H9 (cell line): ENCODE measurements around the gene SPCS3. TPM values are rescaled to one million over a fixed set of nuclear protein-coding genes. Genes with fewer than 3 reads are reported as not detected.

ENCODE experiments used
- DNase-seq: peaks from one replicate; pipeline ENCODE4 v3.0.0-alpha.2; 2017
- H2AFZ ChIP-seq: one replicate; pipeline ENCODE4 v1.6.1; 2013; ENCODE audit warnings: mild to moderate bottlenecking, low read length, control low read depth, moderate library complexity
- H2AK5ac ChIP-seq: 2 replicates; pipeline ENCODE4 v1.6.1; 2013; ENCODE audit warnings: low read length, control low read depth, mixed read lengths; ENCODE audit not compliant: insufficient read length
- H2BK120ac ChIP-seq: one replicate; pipeline ENCODE4 v1.6.1; 2013; ENCODE audit warnings: low read depth, mild to moderate bottlenecking, low read length, control low read depth, inconsistent platforms; ENCODE audit not compliant: poor library complexity, severe bottlenecking
- H2BK12ac ChIP-seq: 2 replicates; pipeline ENCODE4 v1.6.1; 2013; ENCODE audit warnings: low read length, control low read depth, mixed read lengths, low read depth; ENCODE audit not compliant: insufficient read length
- H2BK15ac ChIP-seq: 2 replicates; pipeline ENCODE4 v1.6.1; 2013; ENCODE audit warnings: low read depth, low read length, control low read depth
- H2BK20ac ChIP-seq: one replicate; pipeline ENCODE4 v1.6.1; 2013; ENCODE audit warnings: low read depth, mild to moderate bottlenecking, low read length, control low read depth, inconsistent platforms; ENCODE audit not compliant: poor library complexity, severe bottlenecking
- H2BK5ac ChIP-seq: 2 replicates; pipeline ENCODE4 v1.6.1; 2013; ENCODE audit warnings: low read length, control low read depth, mixed read lengths; ENCODE audit not compliant: insufficient read length
- H3K14ac ChIP-seq: 2 replicates; pipeline ENCODE4 v1.6.1; 2013; ENCODE audit warnings: low read length, control low read depth; ENCODE audit not compliant: insufficient read depth
- H3K18ac ChIP-seq: 2 replicates; pipeline ENCODE4 v1.6.1; 2013; ENCODE audit warnings: low read depth, mild to moderate bottlenecking, mixed read lengths, low read length, control low read depth; ENCODE audit not compliant: insufficient read length
- H3K23ac ChIP-seq: 2 replicates; pipeline ENCODE4 v1.6.1; 2013; ENCODE audit warnings: low read length, control low read depth, mixed read lengths, low read depth; ENCODE audit not compliant: insufficient read length
- H3K23me2 ChIP-seq: 2 replicates; pipeline ENCODE4 v1.6.1; 2013; ENCODE audit warnings: low read depth, mild to moderate bottlenecking, mixed read lengths, low read length, control low read depth; ENCODE audit not compliant: insufficient read length, poor library complexity, severe bottlenecking
- H3K27ac ChIP-seq: 2 replicates; pipeline ENCODE4 v1.5.1; 2013; ENCODE audit warnings: low read length, control low read depth, mixed read lengths, low read depth; ENCODE audit not compliant: insufficient read length
- H3K27me3 ChIP-seq: 2 replicates; pipeline ENCODE4 v1.6.1; 2013; ENCODE audit warnings: low read length, control low read depth, inconsistent platforms; ENCODE audit not compliant: insufficient read depth
- H3K4ac ChIP-seq: 2 replicates; pipeline ENCODE4 v1.6.1; 2013; ENCODE audit warnings: low read depth, mild to moderate bottlenecking, control low read depth, inconsistent platforms, low read length, moderate library complexity
- H3K4me1 ChIP-seq: 2 replicates; pipeline ENCODE4 v1.6.1; 2013; ENCODE audit warnings: low read length, control low read depth, inconsistent platforms; ENCODE audit not compliant: insufficient read depth
- H3K4me2 ChIP-seq: 2 replicates; pipeline ENCODE4 v1.6.1; 2013; ENCODE audit warnings: low read length, control low read depth, mixed read lengths; ENCODE audit not compliant: insufficient read length, insufficient read depth
- H3K56ac ChIP-seq: 2 replicates; pipeline ENCODE4 v1.6.1; 2013; ENCODE audit warnings: low read depth, mild to moderate bottlenecking, mixed read lengths, low read length, control low read depth; ENCODE audit not compliant: insufficient read length
- H3K79me1 ChIP-seq: 2 replicates; pipeline ENCODE4 v1.6.1; 2013; ENCODE audit warnings: low read depth, mild to moderate bottlenecking, moderate library complexity, low read length, control low read depth, inconsistent platforms; ENCODE audit not compliant: insufficient read depth, poor library complexity, severe bottlenecking
- H3K79me2 ChIP-seq: 2 replicates; pipeline ENCODE4 v1.6.1; 2013; ENCODE audit warnings: low read length, control low read depth, inconsistent platforms; ENCODE audit not compliant: insufficient read depth
- H3K9ac ChIP-seq: 2 replicates; pipeline ENCODE4 v1.6.1; 2013; ENCODE audit warnings: low read length, control low read depth, mixed read lengths; ENCODE audit not compliant: insufficient read length; ENCODE audit errors: extremely low read depth
- H3K9me3 ChIP-seq: one replicate; pipeline ENCODE4 v1.6.1; 2013; ENCODE audit warnings: low read depth, low read length, inconsistent platforms; ENCODE audit not compliant: control insufficient read depth
- H3T11ph ChIP-seq: one replicate; pipeline ENCODE4 v1.6.1; 2013; ENCODE audit warnings: mild to moderate bottlenecking, low read length, control low read depth, inconsistent platforms
- H4K20me1 ChIP-seq: one replicate; pipeline ENCODE4 v1.6.1; 2013; ENCODE audit not compliant: control insufficient read depth, insufficient read length, insufficient read depth
- H4K5ac ChIP-seq: 2 replicates; pipeline ENCODE4 v1.6.1; 2013; ENCODE audit warnings: low read depth, mild to moderate bottlenecking, mixed read lengths, low read length, control low read depth; ENCODE audit not compliant: insufficient read length
- H4K8ac ChIP-seq: replicated peaks from 2 replicates; pipeline ENCODE4 v1.6.1; 2013; ENCODE audit warnings: low read length, control low read depth, mixed read lengths, low read depth; ENCODE audit not compliant: insufficient read length
- H4K91ac ChIP-seq: 2 replicates; pipeline ENCODE4 v1.6.1; 2013; ENCODE audit warnings: low read depth, mild to moderate bottlenecking, moderate library complexity, mixed read lengths, low read length, control low read depth; ENCODE audit not compliant: insufficient read length
- H3K27ac Mint-ChIP-seq, 3 experiments: 2 replicates in 2 of 3; 3 replicates in 1 of 3; pipeline ENCODE4 v1.8.0; 2020 to 2021; ENCODE audit warnings: mixed read lengths in 3 of 3, mild to moderate bottlenecking in 1 of 3, moderate library complexity in 1 of 3
- H3K27me3 Mint-ChIP-seq: 2 replicates; pipeline ENCODE4 v1.8.0; 2021; ENCODE audit warnings: low read depth, mild to moderate bottlenecking, moderate library complexity, mixed read lengths
- H3K36me3 Mint-ChIP-seq, 3 experiments: 2 replicates in 2 of 3; 3 replicates in 1 of 3; pipeline ENCODE4 v1.8.0; 2020 to 2021; ENCODE audit warnings: low read depth in 3 of 3, mixed read lengths in 3 of 3; ENCODE audit not compliant: insufficient read depth in 1 of 3
- H3K4me1 Mint-ChIP-seq, 2 experiments: 2 replicates each; pipeline ENCODE4 v1.8.0; 2020; ENCODE audit warnings: mixed read lengths in 2 of 2
- H3K4me3 Mint-ChIP-seq, 2 experiments: 2 replicates in 1 of 2; 3 replicates in 1 of 2; pipeline ENCODE4 v1.8.0; 2020 to 2021; ENCODE audit warnings: mild to moderate bottlenecking in 2 of 2, mixed read lengths in 2 of 2, moderate library complexity in 1 of 2
- H3K9me3 Mint-ChIP-seq, 2 experiments: 2 replicates in 1 of 2; 3 replicates in 1 of 2; pipeline ENCODE4 v1.8.0; 2020; ENCODE audit warnings: mild to moderate bottlenecking in 2 of 2, mixed read lengths in 2 of 2, moderate library complexity in 1 of 2
- WGBS: extraction: QIAGEN DNeasy Blood & Tissue Kit; methylation state at CpG from one replicate; pipeline ENCODE4 v1.1.7; 2013; ENCODE audit warnings: missing lambda C conversion rate, low lambda C conversion rate, mixed read lengths; ENCODE audit not compliant: insufficient read length; ENCODE audit errors: extremely low coverage; 5-methylcytosine and 5-hydroxymethylcytosine counted together
- total RNA-seq: library from RNA; stranded (reverse); gene quantifications from 2 replicates; pipeline ENCODE4 v1.2.1, GENCODE V29; 2021
- TF ChIP-seq, protein P1 (sequence below): fragments of 200-600 bp; sonication (generic); conservative IDR thresholded peaks from 3 replicates; pipeline ENCODE4 v1.8.0; 2021; ENCODE audit warnings: antibody characterized with exemption, mild to moderate bottlenecking

Gene SPCS3
- total RNA-seq, 1 experiment from 2014 or later: 113 TPM

DNA sequence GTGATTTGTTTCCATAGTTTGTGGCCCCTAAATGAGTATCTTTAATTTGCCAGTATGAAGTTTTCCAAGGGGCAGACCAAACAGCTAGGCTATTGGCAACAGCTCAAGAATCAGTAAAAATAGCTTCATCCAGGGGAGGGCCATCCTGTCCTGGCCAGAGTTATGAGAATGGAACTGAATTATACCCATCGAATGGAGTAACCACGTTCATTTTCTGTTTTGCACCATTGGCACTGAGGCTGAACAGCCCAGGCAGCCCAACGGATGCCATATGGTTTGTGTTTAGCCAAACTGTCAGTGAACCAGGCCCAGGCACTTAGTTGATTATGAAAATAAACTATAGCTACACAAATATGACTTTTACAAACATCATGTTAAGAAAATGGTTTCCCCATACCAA is 33.0 kb upstream of the SPCS3 start:
- Histone ChIP-seq H3K23me2 (no peaks in the 10 kb centered on the region), H3K4me1 (peaks cover 3% of the 10 kb centered on the region; the same call in 1 of the 2 replicates), H3K9ac (no peak overlapping the region), H2BK15ac (no peak overlapping the region), H3K79me2 (no peaks in the 10 kb centered on the region), H4K5ac (no peak overlapping the region), H3K56ac (no peak overlapping the region), H3K27me3 (no peaks in the 10 kb centered on the region), H3K79me1 (no peaks in the 10 kb centered on the region), H2BK20ac (no peak overlapping the region), H3K9me3 (no peaks in the 10 kb centered on the region), H3K4me2 (no peak overlapping the region), H3K18ac (no peak overlapping the region), H2AFZ (no peak overlapping the region), H3K23ac (no peak overlapping the region), H2BK5ac (no peak overlapping the region), H3K27ac (no peak overlapping the region), H4K8ac (no peak overlapping the region), H3K14ac (no peak overlapping the region), H2BK120ac (no peak overlapping the region), H3K4ac (no peak overlapping the region), H2BK12ac (no peak overlapping the region), H4K91ac (no peak overlapping the region), H4K20me1 (no peaks in the 10 kb centered on the region), H3T11ph (no peak overlapping the region), H2AK5ac (no peak overlapping the region)
- no peak overlapping the region for H3K4me3 Mint-ChIP-seq
- H3K36me3 Mint-ChIP-seq: peaks cover 0 to 2% (median 0%) of the 10 kb centered on the region in 3 experiments; a peak in 1 of 7 replicates
- no peak overlapping the region for H3K27ac Mint-ChIP-seq
- no peaks in the 10 kb centered on the region; a peak in 1 of 5 replicates for H3K9me3 Mint-ChIP-seq
- H3K27me3 Mint-ChIP-seq: no peaks in the 10 kb centered on the region
- no CpG with 5 or more reads among the region's 3 CpGs for WGBS
- no peak for DNase-seq
- TF ChIP-seq, protein P1, sequence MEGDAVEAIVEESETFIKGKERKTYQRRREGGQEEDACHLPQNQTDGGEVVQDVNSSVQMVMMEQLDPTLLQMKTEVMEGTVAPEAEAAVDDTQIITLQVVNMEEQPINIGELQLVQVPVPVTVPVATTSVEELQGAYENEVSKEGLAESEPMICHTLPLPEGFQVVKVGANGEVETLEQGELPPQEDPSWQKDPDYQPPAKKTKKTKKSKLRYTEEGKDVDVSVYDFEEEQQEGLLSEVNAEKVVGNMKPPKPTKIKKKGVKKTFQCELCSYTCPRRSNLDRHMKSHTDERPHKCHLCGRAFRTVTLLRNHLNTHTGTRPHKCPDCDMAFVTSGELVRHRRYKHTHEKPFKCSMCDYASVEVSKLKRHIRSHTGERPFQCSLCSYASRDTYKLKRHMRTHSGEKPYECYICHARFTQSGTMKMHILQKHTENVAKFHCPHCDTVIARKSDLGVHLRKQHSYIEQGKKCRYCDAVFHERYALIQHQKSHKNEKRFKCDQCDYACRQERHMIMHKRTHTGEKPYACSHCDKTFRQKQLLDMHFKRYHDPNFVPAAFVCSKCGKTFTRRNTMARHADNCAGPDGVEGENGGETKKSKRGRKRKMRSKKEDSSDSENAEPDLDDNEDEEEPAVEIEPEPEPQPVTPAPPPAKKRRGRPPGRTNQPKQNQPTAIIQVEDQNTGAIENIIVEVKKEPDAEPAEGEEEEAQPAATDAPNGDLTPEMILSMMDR: no peak
- peaks cover 23% of the 10 kb centered on the region in 2 experiments for H3K4me1 Mint-ChIP-seq
